DMS 273 (cell line): Measurements from ENCODE around the gene DGCR8.
"Not testable (repeated sequence)": the region's sequence is repeated elsewhere in the genome, so short reads cannot be mapped to it uniquely, and the experiment has no call there.

ENCODE experiments used
- DNase-seq: peaks from one replicate; lab custom pipeline; 2025; ENCODE audit not compliant: unreplicated experiment; lab: John Stamatoyannopoulos, UW

DGCR8 gene

GRCh38 chr22:20149257-20150250 is 69.5 kb downstream of the DGCR8 start:
- no peak for DNase-seq

DNA sequence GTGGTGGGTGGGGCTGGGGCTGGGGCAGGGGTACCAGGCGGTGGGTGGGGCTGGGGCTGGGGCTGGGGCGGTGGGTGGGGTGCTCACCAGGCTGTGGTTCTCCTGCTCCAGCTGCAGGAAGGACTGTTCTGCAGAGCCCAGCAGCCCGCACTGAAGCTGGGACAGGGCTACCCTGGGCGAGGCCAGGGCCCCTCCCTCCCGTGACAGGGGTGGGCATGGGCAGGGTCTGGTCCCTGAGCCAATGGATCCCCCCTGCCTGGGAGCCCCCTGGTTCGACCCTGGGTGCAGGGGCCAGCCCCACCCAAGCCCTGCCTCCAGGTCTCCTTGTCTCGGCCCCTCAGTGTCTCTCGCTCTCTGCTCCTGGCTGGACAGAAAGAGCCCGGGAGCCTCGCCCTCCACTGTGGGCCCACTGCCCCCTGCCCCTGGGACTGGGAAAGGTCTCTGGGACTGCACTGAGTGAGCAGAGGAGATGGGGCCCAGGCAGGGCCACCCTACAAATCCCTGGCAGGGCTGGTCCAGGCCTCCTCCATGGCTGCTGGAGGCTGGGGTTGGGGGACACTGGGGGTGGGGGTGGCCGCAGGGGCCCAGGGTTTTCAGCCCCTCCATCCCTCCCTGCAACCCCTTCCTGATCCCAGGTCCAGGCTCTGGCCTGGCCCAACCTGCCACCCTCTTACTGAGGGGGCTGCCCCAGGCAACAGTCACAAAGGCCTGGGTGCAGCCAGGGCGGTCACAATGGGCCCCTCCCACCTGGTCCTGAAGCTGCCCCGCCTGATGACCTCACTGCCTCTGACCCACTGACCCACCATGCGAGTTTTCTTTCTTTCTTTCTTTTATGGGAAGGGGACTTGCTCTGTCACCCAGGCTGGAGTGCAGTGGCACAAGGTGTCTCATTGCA is 70.6 kb downstream of the DGCR8 start, which contains the start of gene CCDC188:
Gene CCDC188, minus strand, starts transcription at position 675 of the 895 bp plus-strand sequence. Its CDS starts 69 bp downstream, at position 606.
- DNase-seq = no peak

DNA sequence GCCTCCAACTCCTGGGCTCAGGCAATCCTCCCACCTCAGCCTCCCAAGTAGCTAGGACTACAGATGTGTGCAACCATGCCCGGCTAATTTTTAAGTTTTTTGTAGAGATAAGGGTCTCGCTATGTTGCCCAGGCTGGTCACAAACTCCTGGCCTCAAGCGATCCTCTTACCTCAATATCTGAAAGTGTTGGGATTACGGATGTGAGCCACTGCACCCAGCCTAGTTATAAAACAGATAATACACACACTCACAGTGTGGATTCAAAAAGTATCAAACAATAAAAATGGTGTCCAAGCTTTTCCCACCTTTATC is 71.2 kb downstream of the DGCR8 start:
- DNase-seq = no peak

DNA sequence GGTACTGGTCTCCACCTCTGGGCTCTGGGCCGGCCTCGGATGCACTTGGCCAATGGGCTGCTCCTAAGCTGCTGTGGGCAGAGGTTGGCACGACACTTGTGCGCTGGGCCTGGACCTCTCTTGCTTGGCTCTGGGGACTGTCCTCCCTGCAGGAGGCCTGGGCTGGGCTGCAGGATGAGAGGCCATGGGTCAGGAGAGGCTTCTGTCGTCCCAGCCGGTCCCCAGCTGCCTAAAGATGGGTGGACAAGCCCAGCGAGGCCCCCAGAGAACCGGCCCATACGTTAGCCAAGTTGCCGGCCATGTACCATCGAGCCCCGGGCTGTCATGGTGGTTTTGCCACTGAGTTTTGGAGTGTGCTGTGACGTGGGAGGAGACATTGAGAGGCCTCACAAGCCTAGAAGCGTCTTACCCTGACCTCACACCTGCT is 72.4 kb downstream of the DGCR8 start:
- DNase-seq = no peak

GRCh38 chr22:20153945-20154344 is 73.9 kb downstream of the DGCR8 start:
- DNase-seq = no peak

DNA sequence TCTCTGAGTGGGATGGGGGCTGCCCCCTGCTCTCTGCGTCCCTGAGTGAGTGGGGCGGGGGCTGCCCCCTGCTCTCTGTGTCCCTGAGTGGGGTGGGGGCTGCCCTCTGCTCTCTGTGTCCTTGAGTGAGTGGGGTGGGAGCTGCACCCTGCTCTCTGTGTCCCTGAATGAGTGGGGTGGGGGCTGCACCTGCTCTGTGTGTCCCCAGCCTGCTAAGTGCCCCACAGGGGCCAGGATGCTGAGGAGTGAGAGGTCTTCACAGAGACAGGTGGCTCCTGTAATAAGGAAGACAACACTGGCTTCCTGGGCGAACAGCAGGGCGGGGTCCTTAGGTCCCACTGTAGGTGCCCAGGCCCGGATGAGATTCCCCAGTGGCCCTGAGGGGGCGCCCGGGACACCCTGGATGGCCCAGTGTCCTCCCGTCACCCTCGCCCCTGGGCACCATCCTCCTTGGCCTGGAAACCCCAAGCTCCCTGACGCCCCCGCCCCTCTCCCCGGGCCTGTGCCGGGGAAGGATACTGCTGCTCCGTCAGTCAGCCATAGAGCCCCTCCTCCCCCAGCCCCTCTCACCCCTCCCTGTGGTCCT is 74.7 kb downstream of the DGCR8 start:
- peak; percentile 45 for DNase-seq

GRCh38 chr22:20155330-20156041 is 75.4 kb downstream of the DGCR8 start:
- DNase-seq = peak; percentile 96

DNA sequence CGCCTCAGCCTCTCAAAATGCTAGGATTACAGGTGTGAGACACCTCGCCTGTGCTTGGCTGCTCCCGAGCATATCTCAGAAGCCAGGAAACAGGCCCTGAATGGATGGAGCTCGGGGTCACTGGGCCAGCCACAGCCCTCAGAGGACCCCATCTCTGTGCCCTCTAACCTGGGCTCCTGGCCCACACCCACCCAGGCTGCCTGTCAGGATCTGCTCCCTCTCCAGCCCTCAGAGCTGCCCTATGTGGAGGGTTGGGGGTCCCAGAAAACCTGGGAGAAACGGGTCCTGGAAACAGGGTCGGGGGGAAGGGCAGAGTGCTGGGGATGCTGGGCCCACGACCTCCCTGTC is 76.0 kb downstream of the DGCR8 start:
- DNase-seq = no peak

- DNase-seq = peak; percentile 86
Observed at GRCh38 chr22:20156611-20157429, 76.8 kb downstream of the DGCR8 start.

GRCh38 chr22:20157430-20158183 is 77.6 kb downstream of the DGCR8 start:
- no peak for DNase-seq

- no peak for DNase-seq
Observed at GRCh38 chr22:20158391-20159036, 78.5 kb downstream of the DGCR8 start.

DNA sequence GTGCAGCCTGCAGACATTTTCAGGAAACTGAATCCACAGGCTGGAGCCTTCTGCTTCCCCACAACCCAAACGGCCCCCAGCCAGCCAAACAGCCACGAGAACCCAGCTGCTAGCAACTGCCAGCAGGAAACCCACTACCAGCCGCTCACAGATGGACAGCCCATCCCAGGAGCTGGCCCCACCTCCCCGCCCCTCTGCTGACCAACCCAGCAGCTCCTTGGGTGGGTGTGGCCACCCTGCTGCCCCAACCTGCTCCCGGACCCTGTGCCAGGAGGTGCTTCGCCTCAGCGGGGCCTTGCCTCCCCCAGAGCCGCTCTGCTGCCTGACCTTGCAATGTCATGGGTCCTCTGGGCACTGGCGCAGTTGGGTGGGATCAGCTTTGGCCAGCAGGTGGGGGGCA is 79.0 kb downstream of the DGCR8 start:
- DNase-seq = peak; percentile 75

GRCh38 chr22:20159531-20159930 is 79.5 kb downstream of the DGCR8 start:
- not testable (repeated sequence) for DNase-seq

DNA sequence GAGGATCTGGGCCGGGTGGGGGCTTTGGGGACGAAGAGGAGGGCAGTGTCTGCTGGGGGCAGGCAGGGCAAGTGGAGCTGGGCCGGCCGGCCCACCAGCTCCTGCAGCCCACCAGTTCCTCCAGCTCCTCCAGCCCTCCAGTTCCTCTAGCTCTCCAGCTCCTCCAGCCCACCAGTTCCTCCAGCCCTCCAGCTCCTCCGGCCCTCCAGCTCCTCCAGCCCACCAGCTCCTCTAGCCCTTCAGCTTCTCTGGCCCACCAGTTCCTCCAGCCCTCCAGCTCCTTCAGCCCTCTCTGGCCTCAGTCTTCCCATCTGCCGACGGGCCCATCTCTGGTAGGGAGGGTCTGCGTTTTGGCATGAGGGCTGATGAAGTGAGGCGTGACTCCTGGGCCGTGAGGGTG is 80.0 kb downstream of the DGCR8 start:
- no peak for DNase-seq
